Measurements from ENCODE around the gene ZNF462. TPM values are rescaled to one million over a fixed set of nuclear protein-coding genes. Genes with fewer than 3 reads are reported as not detected.
"Not testable (repeated sequence)": the region's sequence is repeated elsewhere in the genome, so short reads cannot be mapped to it uniquely, and the experiment has no call there.

The ZNF462 gene
- 0.26 and 0.92 TPM in 2 replicates for total RNA-seq (2014; rRNA removed; shearing (Covaris generic))

- DNase-seq (ENCODE audit: low spot score): no peak
Measured at GRCh38 chr9:106862821-106863720, at the start of gene ZNF462. ZNF462 (plus strand) TSS chr9:106863166; CDS start chr9:106923384, 60,218 bp downstream.

- DNase-seq (ENCODE audit: low spot score): no peak
Measured at GRCh38 chr9:106816524-106816923, 46.4 kb upstream of the ZNF462 start.

- no peak for DNase-seq (ENCODE audit: low spot score)
Measured at GRCh38 chr9:106818034-106818433, 44.9 kb upstream of the ZNF462 start.

GRCh38 chr9:106820866-106821265, 42.1 kb upstream of the ZNF462 start:
- no peak for DNase-seq (ENCODE audit: low spot score)

- no peak for DNase-seq (ENCODE audit: low spot score)
Measured at GRCh38 chr9:106828070-106828469, 34.9 kb upstream of the ZNF462 start.

- no peak for DNase-seq (ENCODE audit: low spot score)
Measured at GRCh38 chr9:106828965-106829364, 34.0 kb upstream of the ZNF462 start.

- no peak for DNase-seq (ENCODE audit: low spot score)
Measured at GRCh38 chr9:106829666-106830408, 33.1 kb upstream of the ZNF462 start.

GRCh38 chr9:106830527-106831150, 32.3 kb upstream of the ZNF462 start:
- DNase-seq (ENCODE audit: low spot score): no peak

- DNase-seq (ENCODE audit: low spot score): no peak
Measured at GRCh38 chr9:106834888-106835287, 28.1 kb upstream of the ZNF462 start.

- DNase-seq (ENCODE audit: low spot score): no peak
Measured at GRCh38 chr9:106835840-106836239, 27.1 kb upstream of the ZNF462 start.

GRCh38 chr9:106843371-106843770, 19.6 kb upstream of the ZNF462 start:
- DNase-seq (ENCODE audit: low spot score): no peak

GRCh38 chr9:106846307-106846706, 16.7 kb upstream of the ZNF462 start:
- no peak for DNase-seq (ENCODE audit: low spot score)

GRCh38 chr9:106846857-106847256, 16.1 kb upstream of the ZNF462 start:
- DNase-seq (ENCODE audit: low spot score): no peak

- DNase-seq (ENCODE audit: low spot score): not testable (repeated sequence)
Measured at GRCh38 chr9:106851640-106852039, 11.3 kb upstream of the ZNF462 start.

- DNase-seq (ENCODE audit: low spot score): no peak
Measured at GRCh38 chr9:106857811-106858470, 5.0 kb upstream of the ZNF462 start.

- no peak for DNase-seq (ENCODE audit: low spot score)
Measured at GRCh38 chr9:106859957-106860720, 2.8 kb upstream of the ZNF462 start.

GRCh38 chr9:106860721-106861639, 2.0 kb upstream of the ZNF462 start:
- no peak for DNase-seq (ENCODE audit: low spot score)

GRCh38 chr9:106861640-106862109, 1.3 kb upstream of the ZNF462 start:
- DNase-seq (ENCODE audit: low spot score): no peak

GRCh38 chr9:106862110-106862820, 701 bp upstream of the ZNF462 start:
- no peak for DNase-seq (ENCODE audit: low spot score)

Data from HT-29 (cell line).